IMR-90 (cell line): ENCODE data around the gene ABCB9. TPM values are rescaled to one million over a fixed set of nuclear protein-coding genes. Genes with fewer than 3 reads are reported as not detected.

ENCODE experiments used
- ATAC-seq: fragments of 200-7000 bp; cut with Tn5 transposase; 2 replicates; pipeline ENCODE4 v1.9.1; 2020; ENCODE audit warnings: low read depth, mild to moderate bottlenecking, moderate library complexity
- BruUV-seq: library from RNA; stranded (reverse); fragments of 400-500 nt; replicated peaks from 2 replicates; lab custom pipeline; 2021; lab: Mats Ljungman, UMichigan
- CTCF ChIA-PET: fragments of 300-600 bp; formaldehyde crosslinking; extraction: SDS; loops from one replicate; lab custom pipeline; 2021; ENCODE audit warnings: antibody characterized with exemption; lab: Yijun Ruan, JAX
- POLR2A ChIA-PET: fragments of 300-600 bp; sonication (Branson Sonifier 250); formaldehyde crosslinking; loops from one replicate; lab custom pipeline; 2022; ENCODE audit warnings: antibody characterized with exemption; ENCODE audit not compliant: unreplicated experiment; lab: Charles Lee
- DNase-seq: peaks from one replicate; pipeline ENCODE4 v3.0.0; 2013
- H2AFZ ChIP-seq: replicated peaks from 2 replicates; pipeline ENCODE3; 2013; ENCODE audit warnings: low read length, mild to moderate bottlenecking; ENCODE audit not compliant: poor library complexity
- H2AK5ac ChIP-seq: 2 replicates; pipeline ENCODE4 v1.6.1; 2013; ENCODE audit warnings: low read depth, low read length, inconsistent platforms
- H2AK9ac ChIP-seq: replicated peaks from 2 replicates; pipeline ENCODE3; 2013; ENCODE audit warnings: mild to moderate bottlenecking, low read depth, low read length, moderate library complexity; ENCODE audit not compliant: poor library complexity
- H2BK120ac ChIP-seq: 2 replicates; pipeline ENCODE4 v1.6.1; 2013; ENCODE audit warnings: low read depth, low read length, inconsistent platforms
- H2BK15ac ChIP-seq: 3 replicates; pipeline ENCODE4 v1.6.1; 2013; ENCODE audit warnings: low read depth, low read length, inconsistent platforms
- H2BK20ac ChIP-seq: 2 replicates; pipeline ENCODE4 v1.6.1; 2013; ENCODE audit warnings: low read depth, mild to moderate bottlenecking, inconsistent platforms, low read length, moderate library complexity
- H2BK5ac ChIP-seq: 2 replicates; pipeline ENCODE4 v1.6.1; 2013; ENCODE audit warnings: mild to moderate bottlenecking, low read depth, low read length, inconsistent platforms; ENCODE audit not compliant: poor library complexity, severe bottlenecking
- H3K14ac ChIP-seq: replicated peaks from 2 replicates; pipeline ENCODE4 v1.6.1; 2013; ENCODE audit warnings: low read depth, low read length, inconsistent platforms
- H3K18ac ChIP-seq: 2 replicates; pipeline ENCODE4 v1.6.1; 2013; ENCODE audit warnings: low read depth, low read length, control low read depth
- H3K23ac ChIP-seq: 2 replicates; pipeline ENCODE4 v1.6.1; 2013; ENCODE audit warnings: low read depth, low read length, inconsistent platforms
- H3K27ac ChIP-seq: 2 replicates; pipeline ENCODE4 v1.5.1; 2013; ENCODE audit warnings: mild to moderate bottlenecking, control low read depth, low read length; ENCODE audit not compliant: insufficient read depth
- H3K27me3 ChIP-seq: 2 replicates; pipeline ENCODE4 v1.6.1; 2013; ENCODE audit warnings: low read length; ENCODE audit not compliant: control insufficient read depth, insufficient read depth
- H3K36me3 ChIP-seq: 2 replicates; pipeline ENCODE4 v1.6.1; 2013; ENCODE audit warnings: low read length, mixed read lengths; ENCODE audit not compliant: control insufficient read depth, insufficient read depth
- H3K4ac ChIP-seq: 2 replicates; pipeline ENCODE4 v1.6.1; 2013; ENCODE audit warnings: low read depth, low read length, inconsistent platforms
- H3K4me1 ChIP-seq: 2 replicates; pipeline ENCODE4 v1.6.1; 2013; ENCODE audit warnings: low read length, mixed read lengths; ENCODE audit not compliant: control insufficient read depth, insufficient read depth
- H3K4me2 ChIP-seq: 2 replicates; pipeline ENCODE4 v1.6.1; 2013; ENCODE audit warnings: low read depth, mild to moderate bottlenecking, control low read depth, low read length, moderate library complexity
- H3K4me3 ChIP-seq: 2 replicates; pipeline ENCODE4 v1.5.1; 2013; ENCODE audit warnings: low read depth, mild to moderate bottlenecking, control low read depth, low read length, moderate library complexity; ENCODE audit not compliant: insufficient read depth
- H3K56ac ChIP-seq: 2 replicates; pipeline ENCODE4 v1.6.1; 2013; ENCODE audit warnings: low read length, inconsistent platforms; ENCODE audit not compliant: insufficient read depth; ENCODE audit errors: extremely low read depth
- H3K79me1 ChIP-seq, 2 experiments: 2 replicates each; pipeline ENCODE4 v1.6.1; 2013; ENCODE audit warnings: low read length in 2 of 2, inconsistent platforms in 1 of 2, low read depth in 1 of 2
- H3K9ac ChIP-seq: 2 replicates; pipeline ENCODE4 v1.6.1; 2013; ENCODE audit warnings: low read depth, low read length, control low read depth
- H3K9me1 ChIP-seq: 2 replicates; pipeline ENCODE4 v1.6.1; 2013; ENCODE audit warnings: low read length, inconsistent platforms; ENCODE audit not compliant: insufficient read depth
- H3K9me3 ChIP-seq: 2 replicates; pipeline ENCODE4 v1.6.1; 2013; ENCODE audit warnings: low read length; ENCODE audit not compliant: control insufficient read depth, insufficient read depth
- H4K20me1 ChIP-seq: 2 replicates; pipeline ENCODE4 v1.6.1; 2013; ENCODE audit warnings: low read length, inconsistent platforms; ENCODE audit not compliant: insufficient read depth
- H4K5ac ChIP-seq: 2 replicates; pipeline ENCODE4 v1.6.1; 2013; ENCODE audit warnings: mild to moderate bottlenecking, low read depth, low read length, control low read depth
- H4K8ac ChIP-seq, 2 experiments: 2 replicates each; pipeline ENCODE4 v1.6.1; 2013; ENCODE audit warnings: low read depth in 2 of 2, low read length in 2 of 2, control low read depth in 1 of 2, inconsistent platforms in 1 of 2
- H4K91ac ChIP-seq: 2 replicates; pipeline ENCODE4 v1.6.1; 2013; ENCODE audit warnings: low read depth, low read length, inconsistent platforms; ENCODE audit not compliant: insufficient read depth
- BHLHE40 ChIP-seq: fragments of 150-350 bp; IDR thresholded peaks from 2 replicates; pipeline ENCODE4 v1.6.1; 2016; ENCODE audit warnings: mild to moderate bottlenecking, low read depth, low read length
- CEBPB ChIP-seq: IDR thresholded peaks from 2 replicates; pipeline ENCODE4 v1.6.1; 2012; ENCODE audit warnings: low read depth, low read length, improper control_type of control experiment
- CHD1 ChIP-seq: IDR thresholded peaks from 2 replicates; pipeline ENCODE4 v1.6.1; 2012; ENCODE audit warnings: low read depth, low read length, improper control_type of control experiment
- ELK1 ChIP-seq: fragments of 150-350 bp; IDR thresholded peaks from 2 replicates; pipeline ENCODE4 v1.6.1; 2016; ENCODE audit warnings: low read depth, mild to moderate bottlenecking, low read length, moderate library complexity, borderline replicate concordance
- FOS ChIP-seq: fragments of 150-350 bp; IDR thresholded peaks from 2 replicates; pipeline ENCODE4 v1.6.1; 2016; ENCODE audit warnings: low read depth, low read length
- MAFK ChIP-seq: IDR thresholded peaks from 2 replicates; pipeline ENCODE4 v1.6.1; 2012; ENCODE audit warnings: low read depth, low read length, improper control_type of control experiment
- MAZ ChIP-seq: IDR thresholded peaks from 2 replicates; pipeline ENCODE4 v1.6.1; 2012; ENCODE audit warnings: low read depth, mild to moderate bottlenecking, low read length, improper control_type of control experiment, moderate library complexity, borderline replicate concordance
- MXI1 ChIP-seq: IDR thresholded peaks from 2 replicates; pipeline ENCODE4 v1.6.1; 2012; ENCODE audit warnings: low read depth, mild to moderate bottlenecking, low read length, moderate library complexity, borderline replicate concordance
- NFE2L2 ChIP-seq: fragments of 150-350 bp; IDR thresholded peaks from 2 replicates; pipeline ENCODE4 v1.6.1; 2016; ENCODE audit warnings: low read depth, mild to moderate bottlenecking, low read length
- POLR2A ChIP-seq: IDR thresholded peaks from 2 replicates; pipeline ENCODE4 v1.6.1; 2012; ENCODE audit warnings: mild to moderate bottlenecking, low read depth, low read length
- RAD21 ChIP-seq: IDR thresholded peaks from 2 replicates; pipeline ENCODE4 v1.6.1; 2012; ENCODE audit warnings: low read length, improper control_type of control experiment
- RCOR1 ChIP-seq: IDR thresholded peaks from 2 replicates; pipeline ENCODE4 v1.6.1; 2012; ENCODE audit warnings: mild to moderate bottlenecking, low read length, improper control_type of control experiment; ENCODE audit not compliant: insufficient replicate concordance
- RFX5 ChIP-seq: IDR thresholded peaks from 2 replicates; pipeline ENCODE4 v1.8.0; 2012; ENCODE audit warnings: low read depth, mild to moderate bottlenecking, low read length, moderate library complexity
- SMC3 ChIP-seq: fragments of 150-350 bp; IDR thresholded peaks from 2 replicates; pipeline ENCODE4 v1.6.1; 2016; ENCODE audit warnings: low read depth, mild to moderate bottlenecking, antibody characterized with exemption, low read length, moderate library complexity
- USF2 ChIP-seq: fragments of 150-350 bp; IDR thresholded peaks from 2 replicates; pipeline ENCODE4 v1.6.1; 2017; ENCODE audit warnings: mild to moderate bottlenecking, antibody characterized with exemption, low read length, low read depth
- WGBS, 2 experiments: methylation state at CpG; one replicate each; pipeline versions ENCODE4 v1.1.5 to v1.1.7; 2013; ENCODE audit warnings: missing lambda C conversion rate in 2 of 2; ENCODE audit not compliant: insufficient read length in 1 of 2; ENCODE audit errors: extremely low coverage in 2 of 2; 5-methylcytosine and 5-hydroxymethylcytosine counted together
- dilution Hi-C: fragments of 300-500 bp; cut with HindIII; formaldehyde crosslinking; loops from one replicate; pipeline ENCODE4 v1.14.3; 2018; ENCODE audit warnings: low sequenced_read_pairs; ENCODE audit not compliant: unreplicated experiment
- in situ Hi-C: fragments of 300-500 bp; cut with MboI; formaldehyde crosslinking; loops from 3 replicates; pipeline ENCODE4 v1.14.3; 2019; ENCODE audit warnings: low sequenced_read_pairs, inconsistent platforms, mixed read lengths
- intact Hi-C: fragments of 100-400 bp; cut with micrococcal nuclease; formaldehyde crosslinking; loops from 2 replicates; pipeline ENCODE4 v1.10.0; 2022
- polyA plus RNA-seq, 3 experiments: library from polyadenylated mRNA; depleted of rRNA; stranded (reverse); fragments of >200 nt; gene quantifications; 2 replicates each; pipeline ENCODE4 v1.2.3, GENCODE V29; 2012; ENCODE audit warnings: low replicate concordance in 1 of 3
- total RNA-seq: library from RNA; depleted of rRNA; stranded (reverse); fragments of >200 nt; gene quantifications from 2 replicates; pipeline ENCODE4 v1.2.3, GENCODE V29; 2012
- TF ChIP-seq, protein P1 (sequence below): conservative IDR thresholded peaks from 2 replicates; pipeline ENCODE4 v1.5.1; 2012; ENCODE audit warnings: mild to moderate bottlenecking, low read depth, low read length, improper control_type of control experiment

The ABCB9 gene
- total and polyA plus RNA-seq, 2 of the 4 experiments (the other 2 are of a cell fraction) = 5.6 to 8.3 TPM

DNA sequence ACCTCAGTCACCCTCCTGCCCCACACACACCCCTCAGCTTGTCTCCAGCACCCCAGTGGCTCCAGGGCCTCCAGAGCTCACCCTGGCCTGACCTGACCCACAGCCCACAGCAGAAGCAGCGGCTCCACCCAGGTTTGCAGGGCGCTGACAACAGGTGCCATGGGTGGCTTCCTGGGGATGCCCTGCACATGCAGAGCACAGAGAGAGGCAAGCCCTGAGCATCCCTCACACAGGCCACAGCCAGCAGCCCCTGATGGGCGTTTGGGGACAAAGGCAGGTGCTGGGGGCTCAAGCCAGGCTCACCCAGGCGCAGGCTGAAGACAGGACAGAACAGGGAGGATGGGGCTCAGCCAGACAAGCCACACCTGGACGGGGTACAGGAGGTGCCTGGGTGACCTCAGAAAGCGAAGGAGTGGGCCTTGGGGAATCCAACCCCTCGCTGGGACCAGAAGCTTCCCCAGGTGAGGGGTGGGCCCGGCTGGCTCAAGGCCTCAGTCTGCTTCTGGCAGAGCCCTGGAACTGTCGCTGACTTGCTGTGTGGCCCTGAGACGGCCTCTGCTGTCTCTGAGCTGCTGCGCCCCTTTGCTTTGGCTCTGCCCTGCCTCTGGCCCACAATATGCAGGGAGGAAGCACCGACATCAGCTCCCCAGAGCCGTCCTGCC, 24.8 kb upstream of the ABCB9 start:
- H3K4ac ChIP-seq = no peak overlapping the region
- H3K4me2 ChIP-seq = no peak overlapping the region
- H2BK120ac ChIP-seq = no peak overlapping the region
- H3K9ac ChIP-seq = no peak overlapping the region
- TF ChIP-seq MXI1 (no peak), BHLHE40 (no peak), RAD21 (no peak), RCOR1 (no peak), RFX5 (no peak), FOS (no peak), NFE2L2 (no peak), POLR2A (no peak), MAFK (no peak), ELK1 (no peak), CHD1 (no peak), CEBPB (no peak), MAZ (no peak), SMC3 (no peak), USF2 (no peak)
- TF ChIP-seq, protein P1, sequence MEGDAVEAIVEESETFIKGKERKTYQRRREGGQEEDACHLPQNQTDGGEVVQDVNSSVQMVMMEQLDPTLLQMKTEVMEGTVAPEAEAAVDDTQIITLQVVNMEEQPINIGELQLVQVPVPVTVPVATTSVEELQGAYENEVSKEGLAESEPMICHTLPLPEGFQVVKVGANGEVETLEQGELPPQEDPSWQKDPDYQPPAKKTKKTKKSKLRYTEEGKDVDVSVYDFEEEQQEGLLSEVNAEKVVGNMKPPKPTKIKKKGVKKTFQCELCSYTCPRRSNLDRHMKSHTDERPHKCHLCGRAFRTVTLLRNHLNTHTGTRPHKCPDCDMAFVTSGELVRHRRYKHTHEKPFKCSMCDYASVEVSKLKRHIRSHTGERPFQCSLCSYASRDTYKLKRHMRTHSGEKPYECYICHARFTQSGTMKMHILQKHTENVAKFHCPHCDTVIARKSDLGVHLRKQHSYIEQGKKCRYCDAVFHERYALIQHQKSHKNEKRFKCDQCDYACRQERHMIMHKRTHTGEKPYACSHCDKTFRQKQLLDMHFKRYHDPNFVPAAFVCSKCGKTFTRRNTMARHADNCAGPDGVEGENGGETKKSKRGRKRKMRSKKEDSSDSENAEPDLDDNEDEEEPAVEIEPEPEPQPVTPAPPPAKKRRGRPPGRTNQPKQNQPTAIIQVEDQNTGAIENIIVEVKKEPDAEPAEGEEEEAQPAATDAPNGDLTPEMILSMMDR = no peak
- no peak overlapping the region for H2AFZ ChIP-seq
- no peak overlapping the region for H3K23ac ChIP-seq
- no peaks in the 10 kb centered on the region; the same call in 1 of the 2 replicates for H4K20me1 ChIP-seq
- H3K18ac ChIP-seq = no peak overlapping the region
- H4K8ac ChIP-seq = no peak overlapping the region
- no peak for ATAC-seq
- no peaks in the 10 kb centered on the region for H3K27me3 ChIP-seq
- no peaks in the 10 kb centered on the region for H3K9me3 ChIP-seq
- no peak overlapping the region for H4K91ac ChIP-seq
- intact Hi-C loops = no loop called here
- dilution Hi-C loops = loop anchor here (25.0 kb wide), 1 partner anchor 246 kb away; the partner anchor contains the start of genes MPHOSPH9 and MTRFR
- no peaks in the 10 kb centered on the region for H3K4me1 ChIP-seq
- no peak overlapping the region for H3K27ac ChIP-seq
- H3K36me3 ChIP-seq = peaks cover 40% of the 10 kb centered on the region; the same call in 1 of the 2 replicates
- no peak overlapping the region for H3K56ac ChIP-seq
- ChIA-PET CTCF (no interaction called here), POLR2A (no interaction called here)
- no peak overlapping the region for H2AK9ac ChIP-seq
- peaks cover 6% of the 10 kb centered on the region; the same call in 1 of the 2 replicates for H3K9me1 ChIP-seq
- WGBS, 2 experiments = 81% methylated on average over 9 of the region's 13 CpGs; no CpG with 5 or more reads in 1 of the 2 experiments
- H4K5ac ChIP-seq = no peak overlapping the region
- H3K4me3 ChIP-seq = no peak overlapping the region
- no peak overlapping the region for H2AK5ac ChIP-seq
- DNase-seq = no peak
- no TSS peak for BruUV-seq
- no peaks in the 10 kb centered on the region for H3K79me1 ChIP-seq
- H2BK5ac ChIP-seq = no peak overlapping the region
- H2BK15ac ChIP-seq = no peak overlapping the region
- no peak overlapping the region for H2BK20ac ChIP-seq
- H3K14ac ChIP-seq = no peak overlapping the region
- in situ Hi-C loops = no loop called here
